HG03460 (cell line): Measurements from ENCODE around the gene TBC1D17.
A peak's percentile ranks its signal among the peaks of the same experiment; 100 is the strongest.
"Not testable (repeated sequence)": the region's sequence is repeated elsewhere in the genome, so short reads cannot be mapped to it uniquely, and the experiment has no call there.

Source experiments
- ATAC-seq: cut with Tn5 transposase; IDR thresholded peaks from one replicate; pipeline ENCODE4 v1.9.1; 2021; ENCODE audit not compliant: unreplicated experiment

Gene TBC1D17

DNA sequence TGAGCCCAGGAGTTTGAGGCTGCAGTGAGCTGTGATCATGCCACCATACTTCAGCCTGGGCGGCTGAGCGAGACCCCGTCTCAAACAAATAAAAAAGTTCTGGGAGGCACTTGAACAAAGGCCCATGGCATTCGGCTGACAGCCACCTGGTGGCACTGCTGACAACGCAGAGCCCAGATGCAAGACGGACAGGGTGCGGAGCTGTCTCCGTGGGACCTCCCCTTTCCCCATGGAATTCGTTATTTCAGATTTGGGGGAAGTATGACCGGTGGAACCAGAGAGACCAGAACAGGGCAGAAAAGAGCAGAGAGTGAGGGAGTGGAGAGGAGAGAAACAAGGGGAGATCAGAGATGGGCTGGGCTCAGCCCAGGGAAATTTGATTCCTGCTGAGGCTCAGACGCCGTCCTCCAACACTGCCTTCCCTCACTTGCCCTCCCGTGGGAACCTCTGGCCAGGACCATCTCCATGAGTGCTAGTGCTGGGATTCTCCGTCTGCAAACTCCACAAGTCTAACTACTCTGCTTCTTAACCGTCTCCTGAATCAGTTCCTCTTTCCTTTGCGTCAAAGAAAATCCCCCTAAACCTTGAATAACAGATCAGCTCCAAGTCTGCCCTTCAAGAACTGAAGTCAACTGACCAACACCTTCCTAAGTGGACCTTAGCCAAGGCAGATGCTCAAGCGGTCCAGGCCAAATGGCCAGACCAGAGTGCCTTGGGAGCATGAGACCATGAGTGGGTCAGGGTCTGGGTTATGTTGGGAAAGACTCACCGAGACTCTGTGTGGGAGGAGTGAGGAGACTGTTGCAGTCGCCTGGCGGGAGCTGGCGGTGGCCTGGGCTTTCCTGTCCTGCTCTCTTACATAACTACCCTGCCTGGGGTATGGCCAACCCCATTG is 39.6 kb downstream of the TBC1D17 start:
- ATAC-seq: no peak

GRCh38 chr19:49918089-49918488 is 40.6 kb downstream of the TBC1D17 start:
- ATAC-seq: no peak

DNA sequence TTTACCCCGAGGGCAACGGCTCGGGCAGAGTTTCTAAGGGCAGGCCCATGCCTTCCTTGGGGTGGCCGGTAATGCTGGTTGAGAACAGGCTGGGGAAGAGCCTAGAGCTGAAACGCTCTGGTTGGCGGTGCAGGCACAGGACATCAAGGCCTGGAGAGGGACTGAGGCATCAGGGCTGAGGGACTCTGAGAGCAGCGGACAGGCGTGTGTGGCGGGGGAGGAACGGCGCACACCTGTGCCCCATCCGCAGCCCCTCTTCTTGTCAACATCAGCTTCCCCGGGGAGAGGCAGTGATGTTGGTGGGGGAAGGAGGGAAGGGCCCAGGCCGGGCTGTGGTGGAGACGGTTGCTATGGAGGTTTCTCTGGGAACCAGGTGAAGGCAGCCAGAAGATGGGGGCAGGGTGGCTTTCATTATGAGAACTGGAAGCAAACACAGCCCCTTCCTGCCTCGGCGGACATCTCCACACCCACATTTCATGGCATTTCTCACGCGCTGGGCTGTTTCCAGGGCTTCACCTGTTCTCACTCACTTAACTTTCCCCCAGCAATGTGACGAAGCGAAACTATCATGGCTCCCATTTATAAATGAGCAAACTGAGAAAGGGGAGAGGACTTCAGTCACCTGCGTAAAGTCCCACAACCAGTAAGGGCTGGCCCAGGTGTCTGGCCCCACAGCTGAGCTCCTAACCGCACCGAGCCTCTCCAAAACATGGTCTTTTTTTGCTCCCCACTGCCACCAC is 43.3 kb downstream of the TBC1D17 start:
- ATAC-seq: no peak

DNA sequence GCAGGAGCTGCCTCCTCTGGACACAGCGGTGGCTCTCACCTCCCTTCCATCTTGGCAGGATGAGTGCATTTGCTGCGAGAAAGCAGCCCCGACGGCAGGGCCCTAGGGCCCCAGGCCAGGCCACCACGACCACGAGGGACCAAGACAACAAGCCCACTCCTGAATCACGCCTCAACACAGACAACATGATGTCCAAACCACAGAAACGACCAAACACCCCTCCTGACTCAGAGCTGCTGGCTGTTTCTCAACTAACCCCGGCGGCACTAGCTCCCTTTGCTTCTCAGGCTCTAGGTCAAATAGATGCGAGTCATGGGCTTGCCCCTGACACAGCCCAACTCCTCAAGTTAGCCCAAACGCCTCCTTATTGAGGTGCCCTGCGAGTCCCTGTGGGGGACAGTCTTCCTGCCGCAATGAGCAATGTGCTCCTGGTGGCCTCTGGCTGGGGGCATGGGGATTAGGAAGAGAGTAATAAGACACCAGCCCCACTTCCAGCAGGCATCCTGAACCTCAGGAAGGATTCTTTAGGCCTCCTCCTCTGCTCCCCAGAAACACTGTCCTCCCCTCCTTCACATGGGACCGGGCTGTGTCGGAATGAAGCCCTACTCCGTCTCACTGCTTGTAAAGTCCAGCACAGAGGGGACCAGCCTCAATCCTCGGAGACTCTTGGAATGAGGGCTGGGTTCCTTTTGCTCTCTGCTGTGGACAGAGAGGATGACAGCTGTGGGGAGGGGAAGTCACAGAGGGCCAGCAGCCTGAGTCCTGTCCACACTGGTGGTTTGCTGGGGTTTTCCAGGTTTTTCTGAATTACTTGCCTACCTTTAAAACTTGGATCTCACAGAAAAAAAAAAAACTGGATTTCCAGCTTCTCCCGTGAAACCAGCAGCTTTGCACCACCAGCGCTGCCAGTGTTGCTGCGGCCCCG is 44.6 kb downstream of the TBC1D17 start:
- ATAC-seq: no peak

DNA sequence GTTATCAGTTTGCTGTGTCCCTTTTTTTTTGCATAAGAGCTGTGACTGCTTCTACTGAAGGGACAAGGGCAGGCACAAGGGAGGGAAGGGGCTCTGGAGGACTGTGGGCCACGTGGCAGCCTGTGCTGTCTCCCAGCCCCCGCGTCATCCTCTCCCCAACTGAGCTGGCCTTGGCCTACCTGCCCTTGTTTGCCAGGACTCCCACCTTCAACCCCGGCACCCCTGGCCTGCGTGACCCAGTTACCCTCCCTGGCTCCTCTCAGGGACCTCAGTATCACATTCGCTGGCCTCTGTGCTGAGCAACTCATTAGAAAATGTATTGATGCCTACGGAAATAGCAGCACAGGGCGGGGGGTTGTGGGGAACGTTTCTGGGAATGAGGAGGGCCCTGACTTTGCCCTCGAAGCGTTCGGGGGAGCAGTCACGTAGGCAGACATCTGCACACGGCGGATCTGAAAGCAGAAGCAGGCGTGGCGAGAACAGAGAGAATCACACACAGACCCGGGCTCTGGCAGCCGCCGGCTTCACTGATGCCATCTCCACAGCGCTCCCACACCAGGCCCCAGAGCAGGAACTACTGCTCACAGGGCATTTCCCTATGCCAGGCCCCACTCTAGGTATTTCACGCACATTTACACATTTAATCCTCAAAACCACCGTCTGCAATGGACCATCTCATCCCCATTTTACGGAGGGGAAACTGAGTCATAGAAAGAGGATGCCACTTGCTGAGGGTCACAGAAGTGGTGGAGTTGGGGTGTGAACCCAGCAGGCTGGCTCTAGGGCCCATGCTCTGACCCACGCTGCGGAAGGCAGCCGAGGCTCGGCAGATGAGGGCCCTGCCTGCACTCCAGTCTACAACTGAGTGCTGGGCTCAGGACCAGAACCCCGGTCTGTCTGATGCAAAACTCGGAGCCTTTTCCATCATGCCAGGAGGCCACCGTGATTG is 45.8 kb downstream of the TBC1D17 start:
- ATAC-seq: no peak

GRCh38 chr19:49924004-49924880 is 46.7 kb downstream of the TBC1D17 start:
- no peak for ATAC-seq

DNA sequence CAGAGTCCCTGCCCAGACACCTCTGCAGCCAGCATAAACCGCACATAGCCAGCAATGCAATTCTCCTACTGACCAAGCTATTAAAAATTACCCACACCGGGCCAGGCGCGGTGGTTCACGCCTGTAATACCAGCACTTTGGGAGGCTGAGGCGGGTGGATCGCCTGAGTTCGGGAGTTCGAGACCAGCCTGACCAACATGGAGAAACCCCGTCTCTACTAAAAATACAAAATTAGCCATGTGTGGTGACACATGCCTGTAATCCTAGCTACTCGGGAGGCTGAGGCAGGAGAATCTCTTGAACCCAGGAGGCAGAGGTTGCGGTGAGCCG is 47.3 kb downstream of the TBC1D17 start:
- ATAC-seq: not testable (repeated sequence)

DNA sequence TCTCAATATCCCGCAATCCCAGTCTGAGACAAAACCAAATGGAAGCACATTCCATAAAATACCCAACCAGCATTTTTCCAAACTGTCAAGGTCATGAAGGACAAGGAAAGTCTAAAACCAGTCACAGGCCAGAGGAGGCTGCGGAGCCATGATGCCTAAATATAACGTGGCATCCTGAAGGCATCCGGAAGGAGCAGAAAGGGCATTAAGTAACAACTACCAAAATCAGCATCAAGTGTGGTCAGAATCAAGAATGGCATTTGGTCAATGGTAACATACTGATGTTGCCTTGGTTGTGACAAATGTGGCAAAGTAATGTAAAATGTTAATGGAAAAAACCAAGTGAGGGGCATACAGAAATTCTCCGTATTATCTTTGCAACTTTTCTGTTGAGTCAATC is 48.0 kb downstream of the TBC1D17 start:
- no peak for ATAC-seq

DNA sequence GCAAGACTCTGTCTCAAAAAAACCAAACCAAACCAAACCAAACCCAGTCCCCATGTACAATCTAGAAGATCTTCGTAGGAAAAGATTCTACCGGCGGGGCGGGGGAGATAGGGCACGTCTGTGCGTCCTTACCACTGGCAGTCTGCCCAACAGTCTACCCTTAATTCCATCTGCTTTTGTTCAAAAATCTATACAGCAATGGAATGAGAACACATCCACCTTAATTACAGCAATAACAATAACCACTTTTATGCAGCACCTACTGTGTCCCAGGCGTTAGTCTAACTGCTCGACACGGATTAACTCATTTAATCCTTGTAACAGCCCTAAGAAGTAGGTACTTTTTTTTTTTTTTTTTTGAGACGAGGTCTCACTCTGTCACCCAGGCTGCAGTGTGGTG is 49.0 kb downstream of the TBC1D17 start:
- ATAC-seq: no peak

DNA sequence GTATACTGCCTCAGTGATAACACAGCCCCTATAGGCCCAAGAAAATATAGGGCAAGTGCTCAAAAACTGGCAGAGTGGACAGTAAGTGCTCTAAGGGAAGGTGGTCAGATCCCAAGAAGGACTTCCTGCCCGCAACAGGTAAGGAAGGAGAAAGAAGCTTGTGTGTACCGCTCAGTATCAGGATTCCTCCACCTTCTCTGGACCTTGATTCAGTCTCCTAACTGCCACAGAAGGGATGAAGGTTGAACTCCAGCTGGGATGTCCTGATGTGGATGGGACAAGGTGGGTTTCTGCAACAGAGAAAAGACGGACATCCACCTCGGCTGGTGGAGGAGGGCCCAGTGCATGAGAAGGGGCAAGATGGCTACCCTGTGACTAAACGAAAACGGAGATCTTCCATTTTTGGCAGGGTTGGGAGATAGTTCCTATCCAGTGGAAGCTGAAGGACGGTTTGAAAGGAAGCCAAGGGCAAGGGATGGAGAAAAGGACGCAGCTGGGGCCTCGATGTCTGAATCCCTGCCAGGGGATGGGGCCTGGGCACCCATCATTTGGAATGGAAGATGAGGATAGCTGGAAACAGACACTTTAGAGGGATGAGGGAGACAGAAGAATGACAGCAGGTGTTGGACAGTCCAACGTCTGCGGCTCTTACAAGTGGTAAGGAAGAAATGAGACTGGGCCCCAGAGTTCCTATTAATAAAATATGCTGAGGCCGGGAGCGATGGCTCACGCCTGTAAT is 50.2 kb downstream of the TBC1D17 start:
- ATAC-seq: no peak

- ATAC-seq: peak; percentile 42
These were observed 51.7 kb downstream of the TBC1D17 start, which contains the start of the genes ATF5 and NUP62 for GRCh38 chr19:49929121-49929610. TSS of gene ATF5 (plus strand) at chr19:49929205. CDS start at chr19:49930851, 1,646 bp downstream. TSS of gene NUP62 (minus strand) at chr19:49929504. CDS start at chr19:49909807, 19,697 bp downstream.

DNA sequence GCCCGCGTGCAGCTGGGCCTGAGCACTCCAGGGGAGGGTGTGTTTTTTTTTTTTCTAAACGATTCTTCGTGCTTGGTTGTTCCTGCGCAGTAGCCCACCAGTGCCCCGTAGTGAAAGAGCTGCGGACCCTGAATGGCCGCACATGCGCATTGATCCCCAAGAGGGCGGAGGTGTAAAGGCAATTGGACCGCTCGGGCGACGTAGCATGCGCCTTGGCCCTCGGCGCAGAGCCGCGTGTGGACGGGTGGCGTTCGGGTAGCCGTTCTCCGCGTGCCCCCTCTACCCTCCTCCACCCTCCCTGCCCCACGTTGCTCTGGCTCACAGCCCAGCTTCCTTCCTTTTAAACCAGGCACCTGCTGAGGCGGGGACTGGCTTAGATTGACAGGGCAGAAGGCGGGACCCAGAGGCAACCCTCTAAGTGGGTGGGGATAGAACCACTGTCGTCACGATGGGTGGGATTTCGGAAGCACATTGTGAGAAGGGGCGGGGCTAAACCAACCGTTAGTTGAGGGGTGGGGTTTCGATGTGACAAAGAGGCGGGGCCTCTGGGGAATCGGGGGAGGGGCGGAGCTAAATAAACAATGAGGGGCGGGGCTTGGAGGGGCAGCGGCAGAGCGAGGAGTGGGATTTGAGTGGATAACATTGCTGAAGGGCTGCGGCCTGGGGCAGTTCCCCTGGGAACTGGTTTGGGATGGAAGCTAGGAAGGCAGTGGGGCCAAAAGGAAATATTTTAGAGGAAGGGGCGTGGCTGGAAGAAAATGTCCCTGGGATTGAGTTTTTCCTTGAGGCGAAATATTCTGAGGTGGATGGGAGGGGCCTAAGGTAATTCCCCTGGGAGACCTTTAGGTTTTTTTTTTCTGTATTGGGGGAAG is 52.3 kb downstream of the TBC1D17 start:
- ATAC-seq: peak; percentile 69

DNA sequence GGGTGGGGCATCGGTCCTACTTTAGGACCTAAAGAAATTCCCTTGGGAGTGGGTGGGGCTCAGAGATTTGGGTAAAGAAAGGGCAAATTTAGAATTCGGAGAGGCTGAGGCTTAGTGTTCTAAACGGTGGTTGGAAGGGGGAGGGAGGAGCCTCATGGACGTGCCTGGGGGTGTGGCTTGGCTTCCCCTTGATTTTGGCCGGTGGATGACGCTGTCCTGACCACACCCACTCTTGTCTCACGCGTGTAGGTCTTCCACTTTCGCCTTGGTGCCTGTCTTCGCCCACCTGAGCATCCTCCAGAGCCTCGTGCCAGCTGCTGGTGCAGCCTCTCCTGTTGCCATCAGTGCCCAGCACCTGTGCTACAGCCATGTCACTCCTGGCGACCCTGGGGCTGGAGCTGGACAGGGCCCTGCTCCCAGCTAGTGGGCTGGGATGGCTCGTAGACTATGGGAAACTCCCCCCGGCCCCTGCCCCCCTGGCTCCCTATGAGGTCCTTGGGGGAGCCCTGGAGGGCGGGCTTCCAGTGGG is 53.0 kb downstream of the TBC1D17 start:
- ATAC-seq: no peak

DNA sequence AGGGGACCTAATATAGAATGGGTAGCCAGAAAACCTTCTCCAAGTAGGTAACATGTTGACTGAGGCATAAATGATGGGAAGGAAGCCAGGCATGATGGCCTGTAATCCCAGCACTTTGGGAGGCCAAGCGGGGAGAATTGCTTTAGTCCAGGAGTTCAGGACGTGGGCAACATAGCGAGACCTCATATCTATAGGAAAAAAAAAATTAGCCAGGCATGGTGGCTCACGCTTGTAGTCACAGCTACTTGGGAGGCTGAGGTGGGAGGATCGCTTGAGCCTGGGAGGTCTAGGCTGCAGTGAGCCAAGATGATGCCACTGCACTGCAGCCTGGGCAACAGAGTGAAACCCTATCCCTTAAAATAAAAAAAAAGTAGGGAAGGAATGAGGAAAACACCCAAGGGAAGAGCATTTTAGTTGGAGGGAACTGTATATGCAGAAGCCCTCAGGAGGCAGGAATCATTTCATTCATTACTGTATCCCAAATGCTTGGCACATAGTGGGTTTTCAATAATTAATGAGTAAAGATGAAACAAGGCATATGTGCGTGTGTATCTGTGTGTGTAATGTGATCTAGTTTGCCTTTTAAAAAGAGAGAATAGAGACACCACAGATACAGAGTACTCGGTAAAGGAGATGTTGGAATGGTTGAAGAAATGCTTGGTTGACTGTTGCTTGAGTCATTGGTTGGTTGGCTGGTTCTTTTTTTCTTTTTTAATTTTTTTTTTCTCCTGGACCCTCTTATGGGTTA is 54.0 kb downstream of the TBC1D17 start:
- no peak for ATAC-seq

DNA sequence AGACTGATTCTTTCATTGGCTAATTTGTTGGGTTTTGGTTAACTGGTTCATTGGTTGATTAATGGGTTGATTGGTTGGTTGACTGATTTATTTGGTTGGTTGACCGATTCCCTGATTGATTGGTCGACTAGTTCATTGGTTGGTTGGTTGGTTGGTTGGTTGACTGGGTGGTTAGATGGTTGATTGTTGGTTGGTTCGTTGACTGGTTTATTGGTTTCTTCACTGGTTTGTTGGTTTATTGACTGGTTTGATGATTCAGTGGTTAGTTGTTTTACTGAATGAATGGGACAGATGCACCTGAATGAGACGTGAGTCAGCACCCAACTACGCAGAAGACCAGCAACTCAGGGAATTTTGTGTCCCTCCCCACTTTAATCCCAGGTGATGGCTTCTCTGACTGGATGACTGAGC is 54.5 kb downstream of the TBC1D17 start:
- ATAC-seq: no peak

DNA sequence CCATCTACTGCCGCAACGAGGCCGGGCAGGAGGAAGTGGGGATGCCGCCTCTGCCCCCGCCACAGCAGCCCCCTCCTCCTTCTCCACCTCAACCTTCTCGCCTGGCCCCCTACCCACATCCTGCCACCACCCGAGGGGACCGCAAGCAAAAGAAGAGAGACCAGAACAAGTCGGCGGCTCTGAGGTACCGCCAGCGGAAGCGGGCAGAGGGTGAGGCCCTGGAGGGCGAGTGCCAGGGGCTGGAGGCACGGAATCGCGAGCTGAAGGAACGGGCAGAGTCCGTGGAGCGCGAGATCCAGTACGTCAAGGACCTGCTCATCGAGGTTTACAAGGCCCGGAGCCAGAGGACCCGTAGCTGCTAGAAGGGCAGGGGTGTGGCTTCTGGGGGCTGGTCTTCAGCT is 55.2 kb downstream of the TBC1D17 start:
- no peak for ATAC-seq
